ENCODE measurements around the gene GLT1D1.
"Not testable (repeated sequence)": the region's sequence is repeated elsewhere in the genome, so short reads cannot be mapped to it uniquely, and the experiment has no call there.

DNA sequence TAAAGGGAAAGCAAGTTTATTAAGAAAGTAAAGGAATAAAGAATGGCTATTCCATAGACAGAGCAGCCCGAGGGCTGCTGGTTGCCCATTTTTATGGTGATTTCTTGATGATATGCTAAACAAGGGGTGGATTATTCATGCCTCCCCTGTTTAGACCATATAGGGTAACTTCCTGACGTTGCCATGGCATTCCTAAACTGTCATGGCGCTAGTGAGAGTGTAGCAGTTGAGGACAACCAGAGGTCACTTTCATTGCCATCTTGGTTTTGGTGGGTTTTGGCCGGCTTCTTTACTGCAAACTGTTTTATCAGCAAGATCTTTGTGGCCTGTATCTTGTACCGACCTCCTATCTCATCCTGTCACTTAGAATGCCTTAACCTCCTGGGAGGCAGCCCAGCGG is 3.5 kb upstream of the GLT1D1 start:
- TF ChIP-seq, protein P1, sequence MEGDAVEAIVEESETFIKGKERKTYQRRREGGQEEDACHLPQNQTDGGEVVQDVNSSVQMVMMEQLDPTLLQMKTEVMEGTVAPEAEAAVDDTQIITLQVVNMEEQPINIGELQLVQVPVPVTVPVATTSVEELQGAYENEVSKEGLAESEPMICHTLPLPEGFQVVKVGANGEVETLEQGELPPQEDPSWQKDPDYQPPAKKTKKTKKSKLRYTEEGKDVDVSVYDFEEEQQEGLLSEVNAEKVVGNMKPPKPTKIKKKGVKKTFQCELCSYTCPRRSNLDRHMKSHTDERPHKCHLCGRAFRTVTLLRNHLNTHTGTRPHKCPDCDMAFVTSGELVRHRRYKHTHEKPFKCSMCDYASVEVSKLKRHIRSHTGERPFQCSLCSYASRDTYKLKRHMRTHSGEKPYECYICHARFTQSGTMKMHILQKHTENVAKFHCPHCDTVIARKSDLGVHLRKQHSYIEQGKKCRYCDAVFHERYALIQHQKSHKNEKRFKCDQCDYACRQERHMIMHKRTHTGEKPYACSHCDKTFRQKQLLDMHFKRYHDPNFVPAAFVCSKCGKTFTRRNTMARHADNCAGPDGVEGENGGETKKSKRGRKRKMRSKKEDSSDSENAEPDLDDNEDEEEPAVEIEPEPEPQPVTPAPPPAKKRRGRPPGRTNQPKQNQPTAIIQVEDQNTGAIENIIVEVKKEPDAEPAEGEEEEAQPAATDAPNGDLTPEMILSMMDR (IDR thresholded peaks at IDR 0.05; ENCODE audit: low read length), result not testable (repeated sequence)
- TF ChIP-seq EZH2 (optimal IDR thresholded peaks at IDR 0.05; ENCODE audit: low read depth, low read length), result not testable (repeated sequence)

Measured in MM.1S (cell line).